HG03108 (cell line): ENCODE data around the gene TBXAS1.
"Not testable (repeated sequence)": the region's sequence is repeated elsewhere in the genome, so short reads cannot be mapped to it uniquely, and the experiment has no call there.

Experiments used
- ATAC-seq: cut with Tn5 transposase; IDR thresholded peaks from one replicate; pipeline ENCODE4 v1.9.1; 2021; ENCODE audit warnings: moderate library complexity; ENCODE audit not compliant: unreplicated experiment

The TBXAS1 gene

GRCh38 chr7:139886899-139887298, 57.8 kb downstream of the TBXAS1 start:
- no peak for ATAC-seq

GRCh38 chr7:139887992-139888481, 59.0 kb downstream of the TBXAS1 start:
- no peak for ATAC-seq

- no peak for ATAC-seq
Measured at GRCh38 chr7:139889186-139889871, 60.3 kb downstream of the TBXAS1 start.

GRCh38 chr7:139893461-139893860, 64.4 kb downstream of the TBXAS1 start:
- no peak for ATAC-seq

DNA sequence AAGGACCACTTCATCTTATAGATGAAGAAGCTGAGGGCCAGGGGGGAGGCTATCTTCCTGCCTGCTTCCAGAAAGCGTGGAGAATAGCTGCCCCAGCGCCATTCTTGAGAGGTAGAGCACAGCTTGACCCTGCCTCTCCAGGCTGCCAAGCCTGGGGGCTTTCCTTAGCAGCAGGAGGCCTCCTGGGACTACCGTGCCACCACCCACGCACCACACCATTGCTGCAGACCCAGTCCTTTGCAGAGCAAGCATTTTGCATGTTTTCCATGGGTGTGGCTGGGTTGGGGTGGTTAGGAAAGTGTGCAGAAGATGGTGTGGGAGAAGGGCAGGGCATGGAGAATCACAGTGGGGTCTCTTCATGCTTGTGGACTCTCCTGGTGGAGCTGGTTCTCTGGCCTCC, 64.9 kb downstream of the TBXAS1 start:
- peak; percentile 64 for ATAC-seq

DNA sequence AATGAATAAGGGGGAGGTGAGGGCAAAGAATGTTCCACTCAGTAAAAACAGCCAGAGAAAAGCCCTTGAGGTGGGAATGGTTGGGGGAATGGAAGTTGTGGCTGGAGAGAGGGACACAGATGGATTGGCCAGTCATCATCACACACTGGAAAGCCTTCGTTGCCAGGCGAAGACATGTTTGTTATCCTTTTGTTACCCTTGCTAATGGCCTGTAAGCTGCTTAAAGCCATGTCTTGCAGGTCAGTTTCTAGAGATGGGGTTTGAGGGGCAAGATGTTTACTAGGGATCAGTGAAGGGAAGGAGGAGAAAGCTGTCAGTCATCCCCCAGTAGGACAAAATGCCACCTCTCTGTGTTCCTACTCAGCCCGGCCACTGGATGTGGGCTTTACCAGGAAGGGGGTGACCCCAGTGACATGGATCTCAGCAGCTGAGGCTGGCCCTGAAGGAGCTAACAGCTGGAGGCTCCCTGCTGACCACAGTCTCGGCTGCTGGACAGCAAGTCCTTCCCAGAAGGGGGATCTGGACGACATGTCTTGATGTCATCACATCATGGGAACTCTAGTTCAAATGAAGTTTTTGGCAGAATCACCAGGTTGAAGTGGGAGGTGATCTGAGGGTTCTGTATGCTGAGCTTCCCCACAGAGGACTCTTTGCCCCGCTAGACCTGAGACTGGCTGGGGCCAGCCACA, 66.2 kb downstream of the TBXAS1 start:
- ATAC-seq = no peak

- no peak for ATAC-seq
Measured at GRCh38 chr7:139896288-139896687, 67.2 kb downstream of the TBXAS1 start.

- ATAC-seq = no peak
Measured at GRCh38 chr7:139896831-139897230, 67.8 kb downstream of the TBXAS1 start.

- ATAC-seq = no peak
Measured at GRCh38 chr7:139897422-139898090, 68.5 kb downstream of the TBXAS1 start.

DNA sequence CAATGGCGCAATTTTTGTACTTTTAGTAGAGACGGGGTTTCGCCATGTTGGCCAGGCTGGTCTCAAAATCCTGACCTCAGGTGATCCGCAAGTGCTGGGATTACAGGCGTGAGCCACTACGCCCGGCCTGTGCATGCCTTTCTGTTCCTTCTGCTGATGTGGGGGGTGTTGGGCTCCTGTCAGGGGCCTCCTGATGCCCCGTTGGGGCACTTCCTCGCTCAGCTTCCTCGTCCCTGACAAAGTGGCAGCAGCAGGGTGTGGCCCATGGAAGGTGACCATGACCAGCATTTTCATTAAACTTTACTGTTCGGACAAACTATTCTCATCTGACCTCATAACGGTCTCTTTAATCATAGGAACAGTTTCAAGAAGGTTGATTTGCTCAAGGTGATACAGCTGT, 69.4 kb downstream of the TBXAS1 start:
- no peak for ATAC-seq

GRCh38 chr7:139899328-139899955, 70.4 kb downstream of the TBXAS1 start:
- no peak for ATAC-seq

DNA sequence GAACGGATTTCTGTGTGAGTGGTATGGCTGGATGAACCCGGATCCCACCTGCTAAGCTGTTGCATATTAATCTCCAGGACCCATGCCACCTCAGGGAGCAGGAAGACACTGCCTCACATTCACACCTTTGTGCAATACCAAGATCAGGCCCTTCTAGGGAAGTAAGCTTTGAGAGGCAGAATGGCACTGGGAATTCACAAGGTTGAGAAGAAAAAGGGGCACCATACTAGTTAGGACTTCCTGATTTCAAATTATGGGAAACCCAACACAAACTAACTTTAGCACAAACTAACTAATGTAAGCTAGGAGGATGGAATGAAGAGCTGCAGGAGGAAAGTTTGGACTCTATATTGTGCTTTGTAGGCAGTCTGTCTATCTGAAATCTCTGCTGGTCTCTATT, 71.3 kb downstream of the TBXAS1 start:
- ATAC-seq = no peak

DNA sequence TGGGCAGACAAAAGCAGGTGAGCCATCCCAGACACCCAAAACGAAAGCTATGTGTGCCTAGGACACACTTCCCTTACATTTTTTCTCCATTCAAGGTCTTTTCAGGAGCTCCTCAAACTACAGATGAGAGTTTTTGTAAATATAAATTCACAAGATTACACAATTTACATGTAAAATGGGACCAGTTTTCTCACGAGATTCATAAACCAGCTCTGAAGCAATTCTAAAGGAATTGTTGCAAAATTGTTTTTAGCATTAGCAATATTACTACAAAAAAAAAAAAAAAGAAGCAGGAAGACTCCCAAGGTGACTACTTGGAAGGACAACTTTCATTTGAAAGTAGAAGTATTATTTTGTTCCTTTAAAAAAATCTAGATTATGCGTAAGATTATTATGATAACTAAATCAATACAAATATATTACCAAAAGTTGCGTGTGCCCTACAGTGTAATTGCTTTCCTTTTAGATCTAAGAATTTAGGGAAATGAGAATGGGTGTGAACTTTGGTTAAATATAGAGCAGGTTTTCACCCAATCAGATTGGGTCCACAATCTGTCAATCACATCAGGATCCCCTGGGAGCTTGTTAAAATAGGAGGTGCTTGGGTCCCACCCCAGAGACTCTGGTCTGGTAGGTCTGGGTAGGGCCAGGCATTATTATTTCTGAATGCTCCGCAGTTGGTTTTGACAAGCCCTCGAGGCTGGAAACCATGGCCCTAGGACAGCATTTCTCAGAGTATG, 72.2 kb downstream of the TBXAS1 start:
- no peak for ATAC-seq

GRCh38 chr7:139901901-139902300, 72.8 kb downstream of the TBXAS1 start:
- no peak for ATAC-seq

- no peak for ATAC-seq
Measured at GRCh38 chr7:139902436-139903102, 73.5 kb downstream of the TBXAS1 start.

- not testable (repeated sequence) for ATAC-seq
Measured at GRCh38 chr7:139903103-139903477, 74.0 kb downstream of the TBXAS1 start.

DNA sequence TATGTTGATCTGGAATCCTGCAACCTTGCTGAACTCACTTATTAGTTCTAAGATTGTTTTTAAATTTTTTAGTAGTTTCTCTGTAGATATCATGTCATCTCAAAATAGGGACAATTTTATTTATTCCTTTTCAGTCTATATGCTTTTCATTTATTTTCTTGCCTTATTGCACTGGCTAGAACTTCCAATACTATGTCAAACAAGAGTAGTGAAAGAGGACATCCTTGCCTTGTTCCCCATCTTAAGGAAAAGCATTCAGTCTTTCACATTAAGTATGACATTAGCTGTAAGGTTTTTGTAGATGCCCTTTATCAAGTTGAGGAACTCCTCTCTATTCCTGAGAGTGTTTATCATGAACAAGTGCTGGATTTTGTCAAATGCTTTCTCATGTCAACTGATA, 77.8 kb downstream of the TBXAS1 start:
- ATAC-seq = no peak

- ATAC-seq = no peak
Measured at GRCh38 chr7:139908792-139909191, 79.7 kb downstream of the TBXAS1 start.

DNA sequence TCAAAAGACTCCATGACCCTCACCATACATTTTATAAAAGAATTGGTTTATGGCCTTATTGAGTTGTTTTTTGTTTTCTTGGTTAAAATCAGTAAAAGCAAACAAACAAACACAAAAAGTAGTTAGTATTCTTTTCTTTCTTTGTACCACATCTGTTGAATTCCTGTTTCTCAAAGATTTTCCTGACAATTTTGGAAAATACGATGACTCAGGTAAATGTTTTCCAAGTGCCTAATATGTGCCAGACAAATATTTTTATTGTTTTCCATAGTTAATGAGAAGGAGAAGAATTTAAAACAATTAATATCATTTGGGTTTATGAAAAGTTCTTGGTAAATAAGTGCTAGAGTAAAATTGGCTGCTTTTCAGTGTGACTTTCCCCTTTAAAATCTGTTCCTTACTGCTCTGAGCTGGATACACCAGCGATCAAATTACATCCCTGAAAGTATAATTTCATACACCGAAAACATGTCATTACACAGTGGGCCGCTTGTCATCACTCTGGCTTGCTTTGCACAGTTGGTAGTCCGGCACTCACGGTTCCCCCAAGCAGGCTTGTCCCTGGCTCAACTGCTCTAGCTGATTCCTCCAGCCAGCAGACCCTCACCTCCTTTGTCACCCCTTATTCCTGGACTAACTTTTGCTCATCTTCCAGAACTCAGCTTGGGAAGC, 80.5 kb downstream of the TBXAS1 start:
- no peak for ATAC-seq
